GM10248 (cell line): Measurements from ENCODE around the gene NLGN2.

Experiments used
- CTCF ChIA-PET: fragments of 300-600 bp; sonication (Branson Sonifier 250); formaldehyde crosslinking; extraction: SDS; loops from one replicate; lab custom pipeline; 2021; ENCODE audit warnings: antibody characterized with exemption; lab: Yijun Ruan, JAX
- POLR2A ChIA-PET: fragments of 350-650 bp; sonication (Branson Sonifier 250); formaldehyde crosslinking; extraction: SDS; loops from one replicate; lab custom pipeline; 2020; ENCODE audit warnings: antibody characterized with exemption; lab: Yijun Ruan, JAX
- DNase-seq: peaks from one replicate; pipeline ENCODE4 v3.0.0; 2012; ENCODE audit errors: extremely low spot score
- TF ChIP-seq, protein P1 (sequence below): IDR thresholded peaks from 2 replicates; pipeline ENCODE4 v1.5.1; 2012; ENCODE audit warnings: mild to moderate bottlenecking, low read depth; ENCODE audit errors: extremely low read depth, missing control alignments, control extremely low read depth

NLGN2 gene

DNA sequence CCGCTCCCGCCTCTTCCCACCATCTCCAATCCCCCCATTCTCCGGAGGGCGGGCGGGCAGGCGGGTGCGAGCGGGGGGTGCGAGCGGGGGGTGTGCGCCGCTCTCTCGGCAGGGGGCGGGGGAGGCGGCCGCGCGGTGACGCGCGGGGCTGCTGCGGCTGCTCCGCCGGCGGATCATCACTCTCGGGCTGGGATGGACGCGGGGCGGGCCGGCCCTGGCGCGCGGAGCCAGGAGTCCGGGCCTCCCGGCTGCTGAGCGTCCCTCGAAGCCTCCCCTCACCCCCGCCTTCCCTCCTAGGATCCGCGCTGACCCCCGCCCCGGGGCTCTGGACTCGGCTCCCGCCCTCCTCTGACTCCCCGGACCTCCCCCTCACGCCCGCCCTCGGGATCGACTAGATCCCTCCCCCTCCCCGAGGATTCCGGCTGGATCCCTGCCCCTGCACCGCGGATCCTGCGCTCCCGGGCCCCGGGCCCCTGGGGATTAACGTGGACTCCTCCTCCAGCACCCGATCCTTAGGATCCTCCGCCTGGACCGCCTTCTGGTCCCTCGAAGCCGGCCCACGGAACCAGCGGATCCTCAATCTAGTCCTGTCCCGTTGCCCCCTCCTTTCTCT is 2.8 kb upstream of the NLGN2 start:
- TF ChIP-seq, protein P1, sequence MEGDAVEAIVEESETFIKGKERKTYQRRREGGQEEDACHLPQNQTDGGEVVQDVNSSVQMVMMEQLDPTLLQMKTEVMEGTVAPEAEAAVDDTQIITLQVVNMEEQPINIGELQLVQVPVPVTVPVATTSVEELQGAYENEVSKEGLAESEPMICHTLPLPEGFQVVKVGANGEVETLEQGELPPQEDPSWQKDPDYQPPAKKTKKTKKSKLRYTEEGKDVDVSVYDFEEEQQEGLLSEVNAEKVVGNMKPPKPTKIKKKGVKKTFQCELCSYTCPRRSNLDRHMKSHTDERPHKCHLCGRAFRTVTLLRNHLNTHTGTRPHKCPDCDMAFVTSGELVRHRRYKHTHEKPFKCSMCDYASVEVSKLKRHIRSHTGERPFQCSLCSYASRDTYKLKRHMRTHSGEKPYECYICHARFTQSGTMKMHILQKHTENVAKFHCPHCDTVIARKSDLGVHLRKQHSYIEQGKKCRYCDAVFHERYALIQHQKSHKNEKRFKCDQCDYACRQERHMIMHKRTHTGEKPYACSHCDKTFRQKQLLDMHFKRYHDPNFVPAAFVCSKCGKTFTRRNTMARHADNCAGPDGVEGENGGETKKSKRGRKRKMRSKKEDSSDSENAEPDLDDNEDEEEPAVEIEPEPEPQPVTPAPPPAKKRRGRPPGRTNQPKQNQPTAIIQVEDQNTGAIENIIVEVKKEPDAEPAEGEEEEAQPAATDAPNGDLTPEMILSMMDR: no peak
- no peak for DNase-seq
- ChIA-PET CTCF (interaction anchor here (0.8 to 2.8 kb wide), 4 partner anchors 10 to 207 kb away, joined by 3 to 10 read pairs (median 7); partner anchors contain the start of genes PLSCR3 and TMEM95), POLR2A (interaction anchor here (0.7 to 2.3 kb wide), 12 partner anchors 11 to 481 kb away, joined by 3 to 10 read pairs (median 4); partner anchors contain the start of genes CD68, PLSCR3, POLR2A and TMEM102)

DNA sequence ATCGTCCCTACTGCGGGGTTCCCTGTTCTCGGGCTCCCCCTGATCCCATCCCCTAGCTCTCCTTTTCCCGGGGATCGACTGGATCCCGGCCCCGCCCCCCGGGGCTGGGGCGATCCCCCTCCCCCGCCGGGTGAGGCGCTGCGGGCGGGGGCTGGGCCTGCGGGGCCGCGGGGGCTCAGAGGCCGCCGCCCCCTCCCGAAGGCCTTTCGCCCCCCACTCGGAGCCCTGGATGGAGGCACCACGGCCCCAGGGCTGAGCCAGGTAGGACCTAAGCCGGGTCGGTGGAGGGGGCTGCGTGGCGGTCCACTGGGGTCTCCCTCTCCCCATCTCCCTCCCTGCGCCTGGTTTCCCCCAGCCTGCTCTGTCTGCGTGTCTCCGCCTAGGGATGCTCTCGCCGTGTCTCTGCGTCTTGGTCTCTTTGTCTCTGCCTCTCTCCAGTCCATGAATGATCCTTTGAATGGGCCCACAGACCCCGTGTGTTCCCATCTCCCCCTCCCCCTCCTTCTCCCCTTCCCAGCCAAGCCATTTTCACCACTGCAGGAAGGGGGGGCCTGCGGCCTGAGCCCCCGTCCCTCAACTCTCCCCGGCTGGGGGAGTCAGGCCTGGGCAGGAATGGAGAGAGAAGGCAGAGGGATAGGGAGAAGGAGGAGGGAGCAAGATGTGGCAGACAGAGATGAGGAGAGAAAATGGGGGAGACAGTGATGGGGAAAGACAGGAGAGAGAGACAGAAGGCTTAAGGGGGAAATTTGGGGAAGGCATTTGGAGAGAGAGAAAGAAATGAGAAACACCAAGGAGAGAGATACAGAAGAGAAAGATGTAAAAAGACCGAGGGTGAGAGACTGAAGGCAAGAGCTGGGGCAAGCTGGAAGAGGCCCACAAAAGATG is 2.1 kb upstream of the NLGN2 start:
- POLR2A ChIA-PET: interaction anchor here (1.0 kb wide), 1 partner anchor 79 kb away, joined by 3 read pairs; the partner anchor contains the start of gene POLR2A
- DNase-seq: no peak
- TF ChIP-seq, protein P1: no peak
- CTCF ChIA-PET: interaction anchor here (0.9 to 2.8 kb wide), 3 partner anchors 8 to 155 kb away, joined by 4 to 10 read pairs (median 5); no protein-coding TSS in a partner anchor

DNA sequence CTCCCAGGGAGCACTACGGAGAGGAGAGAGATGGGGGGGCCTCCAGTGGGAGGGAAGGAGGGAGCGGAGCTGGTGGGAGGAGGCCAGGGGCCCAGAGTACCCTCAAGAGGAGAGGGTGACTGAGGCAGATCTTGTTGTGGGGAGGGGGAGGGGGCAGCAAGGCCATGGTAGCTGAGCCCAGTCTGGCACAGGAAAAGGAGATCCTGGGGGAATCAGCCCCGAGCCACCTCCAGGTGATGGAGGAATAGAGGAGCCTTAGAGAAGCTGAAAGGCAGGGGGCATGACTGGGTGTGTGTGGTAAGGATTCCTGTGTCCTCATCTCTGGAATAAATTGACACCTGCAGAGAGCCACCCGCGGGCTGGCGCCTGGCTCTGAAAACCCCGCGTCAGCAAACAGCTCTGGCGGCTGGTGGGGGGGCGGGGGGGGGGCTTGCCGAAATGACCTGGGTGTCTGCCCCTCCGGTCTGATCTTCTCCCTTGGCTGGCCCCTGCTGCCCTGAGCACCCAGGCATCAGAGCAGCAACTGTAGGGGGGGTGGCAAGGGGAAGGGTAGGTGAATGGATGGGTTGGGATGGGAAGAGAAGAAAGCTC is 1.3 kb upstream of the NLGN2 start:
- DNase-seq: no peak
- ChIA-PET POLR2A (interaction anchor here (0.5 to 1.0 kb wide), 2 partner anchors 78 to 289 kb away, joined by 3 to 5 read pairs; partner anchors contain the start of gene POLR2A), CTCF (interaction anchor here (0.7 to 2.8 kb wide), 4 partner anchors 9 to 155 kb away, joined by 4 to 10 read pairs (median 4); no protein-coding TSS in a partner anchor)
- TF ChIP-seq, protein P1: no peak

DNA sequence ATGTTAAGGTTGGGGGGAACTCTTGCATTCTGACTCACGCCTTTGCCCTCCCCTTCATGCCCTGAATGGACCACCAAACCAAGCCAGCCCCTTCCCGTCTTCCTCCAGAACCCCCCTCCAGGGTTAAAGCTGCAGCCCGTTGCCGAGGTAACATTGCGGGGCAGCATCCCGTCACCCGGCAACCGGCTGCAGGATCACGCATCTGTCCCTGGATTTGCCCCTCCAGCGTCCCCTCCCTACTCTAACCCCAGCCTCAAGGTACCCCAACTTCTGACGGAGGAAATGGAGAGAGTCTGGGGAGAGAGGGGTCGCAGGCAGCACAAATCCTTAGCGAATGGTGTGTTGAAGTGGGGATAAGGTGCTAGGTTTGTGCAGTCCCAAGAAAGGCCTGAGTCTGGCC is 563 bp upstream of the NLGN2 start:
- TF ChIP-seq, protein P1: no peak
- POLR2A ChIA-PET: no interaction called here
- CTCF ChIA-PET: interaction anchor here (1.6 to 2.8 kb wide), 2 partner anchors 10 to 51 kb away, joined by 5 to 10 read pairs; no protein-coding TSS in a partner anchor

DNA sequence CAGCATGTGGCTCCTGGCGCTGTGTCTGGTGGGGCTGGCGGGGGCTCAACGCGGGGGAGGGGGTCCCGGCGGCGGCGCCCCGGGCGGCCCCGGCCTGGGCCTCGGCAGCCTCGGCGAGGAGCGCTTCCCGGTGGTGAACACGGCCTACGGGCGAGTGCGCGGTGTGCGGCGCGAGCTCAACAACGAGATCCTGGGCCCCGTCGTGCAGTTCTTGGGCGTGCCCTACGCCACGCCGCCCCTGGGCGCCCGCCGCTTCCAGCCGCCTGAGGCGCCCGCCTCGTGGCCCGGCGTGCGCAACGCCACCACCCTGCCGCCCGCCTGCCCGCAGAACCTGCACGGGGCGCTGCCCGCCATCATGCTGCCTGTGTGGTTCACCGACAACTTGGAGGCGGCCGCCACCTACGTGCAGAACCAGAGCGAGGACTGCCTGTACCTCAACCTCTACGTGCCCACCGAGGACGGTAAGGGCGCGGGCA is 645 bp downstream of the NLGN2 start:
- ChIA-PET CTCF (no interaction called here), POLR2A (no interaction called here)
- TF ChIP-seq, protein P1: no peak
- no peak for DNase-seq

More for the DNA sequence above, 563 bp upstream of the NLGN2 start:
- no peak for DNase-seq

DNA sequence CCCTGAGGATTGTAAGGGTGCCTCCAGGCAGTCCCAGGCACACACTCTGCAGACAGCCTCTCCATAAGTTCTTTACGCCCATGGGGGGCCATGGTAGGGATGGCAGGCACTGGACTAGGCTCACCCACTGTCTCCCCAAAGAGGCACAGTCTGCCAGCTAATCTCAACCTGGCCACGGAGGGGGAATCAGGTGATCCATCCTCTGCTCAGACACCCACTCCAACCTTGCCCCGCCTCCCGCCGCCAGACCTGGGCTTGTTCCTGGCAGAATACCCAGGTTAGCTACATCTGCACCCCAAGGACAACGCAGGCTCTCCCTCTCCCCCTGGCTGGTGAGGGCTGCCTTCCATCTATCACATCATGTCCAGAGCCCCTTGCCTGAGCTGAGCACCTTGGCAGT is 1.2 kb downstream of the NLGN2 start:
- POLR2A ChIA-PET: no interaction called here
- no peak for DNase-seq
- TF ChIP-seq, protein P1: no peak
- CTCF ChIA-PET: no interaction called here
